ENCODE data around the gene FOXO1.

FOXO1 gene

DNA sequence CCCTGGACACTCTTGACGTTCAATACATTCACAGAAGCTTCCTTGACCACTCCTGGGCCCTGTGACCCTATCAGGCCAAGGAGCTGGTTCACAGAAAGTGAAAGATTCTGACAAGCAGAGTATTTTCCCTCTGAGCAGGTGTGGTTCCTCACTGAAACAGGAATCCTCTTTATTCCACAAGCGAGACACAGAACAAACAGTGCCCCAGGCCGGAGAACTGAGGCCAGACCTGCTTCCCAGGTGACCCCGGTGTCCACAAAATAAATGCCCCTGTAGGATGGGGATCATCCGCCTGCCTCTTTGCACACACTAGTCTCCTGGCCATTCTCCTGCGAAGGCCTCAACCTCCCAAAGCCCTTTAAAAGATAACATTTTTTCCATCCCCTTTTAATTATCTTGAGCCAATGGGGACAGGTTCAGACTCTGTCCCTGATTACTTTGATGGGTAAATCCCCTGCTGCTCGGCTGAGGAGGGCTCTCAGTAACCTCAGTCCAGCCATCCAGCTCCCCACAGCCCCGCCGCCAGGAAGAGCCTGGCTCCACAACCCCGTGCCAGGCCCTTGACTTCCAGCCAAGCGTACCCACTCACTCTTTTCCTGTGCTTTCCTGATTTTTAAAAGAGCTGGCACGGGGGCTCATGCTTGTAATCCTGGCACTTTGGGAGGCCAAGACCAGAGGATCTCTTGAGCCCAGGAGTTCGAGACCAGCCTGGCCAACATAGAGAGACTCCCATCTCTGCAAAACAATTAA is 129.1 kb downstream of the FOXO1 start:
- DNase-seq, result no peak

DNA sequence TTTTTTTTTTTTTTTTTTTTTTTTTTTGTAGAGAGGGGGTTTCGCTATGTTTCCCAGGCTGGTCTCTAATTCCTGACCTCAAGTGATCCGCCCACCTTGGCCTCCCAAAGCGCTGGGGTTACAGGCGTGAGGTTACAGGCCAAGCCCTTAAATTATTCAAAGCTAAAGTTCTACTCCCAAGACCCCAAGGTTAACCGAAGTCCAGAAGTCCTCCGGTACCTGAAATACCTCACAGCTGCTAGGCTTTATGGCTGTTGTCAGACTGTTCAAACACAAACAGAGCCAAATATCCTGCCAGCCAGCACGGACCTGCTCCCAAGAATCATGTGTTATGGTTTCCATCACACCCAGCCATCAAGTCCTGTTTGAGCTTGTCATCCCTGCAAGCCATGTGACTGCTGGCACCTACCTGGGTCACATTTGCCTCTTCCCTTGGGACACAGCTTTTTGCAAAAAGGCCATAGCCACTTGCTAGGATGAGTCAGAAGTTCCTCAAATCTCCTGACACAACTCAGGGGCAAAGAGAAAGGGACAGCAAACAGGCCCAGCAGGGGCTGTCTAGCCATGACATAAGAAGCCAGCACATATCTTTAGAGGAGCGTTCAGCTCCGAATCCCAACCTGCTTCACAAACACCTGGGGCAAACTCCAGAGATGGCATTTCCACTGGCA is 129.9 kb downstream of the FOXO1 start:
- no peak for DNase-seq

DNA sequence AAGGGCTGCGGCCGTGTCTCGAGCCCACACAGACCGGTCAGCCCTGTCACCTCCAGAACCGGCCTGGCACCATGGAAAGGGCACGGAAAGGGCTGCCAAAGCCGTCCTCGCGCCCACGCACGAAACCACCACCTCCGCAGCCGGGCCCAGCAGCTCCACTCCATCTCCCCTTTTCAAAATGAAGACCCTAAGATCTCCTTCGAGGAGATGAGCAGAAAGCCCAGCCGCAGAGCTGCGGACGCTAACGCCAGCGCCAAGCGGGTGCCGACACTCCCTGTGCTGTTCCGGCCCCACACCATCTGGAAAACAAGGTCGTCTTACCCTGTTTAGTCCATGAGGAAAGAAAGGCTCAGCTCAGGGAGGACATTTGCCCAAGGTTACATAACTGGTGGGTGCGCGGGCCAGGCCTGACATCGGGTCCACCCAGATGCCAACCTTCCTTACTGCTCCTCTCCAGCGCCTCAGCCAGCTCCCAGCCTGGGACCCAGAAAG is 131.1 kb downstream of the FOXO1 start:
- no peak for DNase-seq

DNA sequence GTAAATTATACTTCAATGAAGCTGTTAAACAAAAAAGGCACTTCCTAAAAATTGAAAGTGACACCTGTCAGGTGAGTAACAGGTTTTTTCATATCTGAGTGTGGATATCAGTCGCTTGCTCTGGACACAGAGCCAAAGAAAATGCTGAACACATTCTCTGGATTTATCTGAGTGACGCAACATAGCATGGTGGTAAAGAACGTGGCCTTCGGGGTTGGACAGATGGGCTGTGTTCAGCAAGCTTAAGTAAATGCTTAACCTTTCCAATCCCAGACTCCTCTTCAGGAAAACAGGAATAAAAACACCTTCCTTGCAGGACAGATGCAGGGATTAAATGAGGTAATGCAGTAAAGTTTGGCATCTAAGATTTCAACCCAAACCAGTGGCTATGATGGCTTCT is 132.0 kb downstream of the FOXO1 start:
- no peak for DNase-seq

DNA sequence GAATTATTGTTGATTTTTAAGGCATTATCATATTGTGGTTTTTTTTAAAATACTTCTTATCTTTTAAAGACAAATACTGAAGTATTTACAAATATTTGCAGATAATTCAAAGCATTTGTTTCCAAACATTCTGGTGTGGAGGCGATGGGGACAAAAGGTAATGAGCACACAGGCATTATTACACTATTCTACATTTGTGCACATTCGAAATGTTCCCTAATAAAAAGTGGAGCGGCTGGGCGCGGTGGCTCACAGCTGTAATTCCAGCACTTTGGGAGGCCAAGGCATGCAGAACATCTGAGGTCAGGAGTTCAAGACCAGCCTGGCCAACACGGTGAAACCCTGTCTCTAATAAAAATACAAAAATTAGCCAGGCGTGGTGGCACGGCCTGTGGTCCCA is 133.4 kb downstream of the FOXO1 start:
- no peak for DNase-seq

DNA sequence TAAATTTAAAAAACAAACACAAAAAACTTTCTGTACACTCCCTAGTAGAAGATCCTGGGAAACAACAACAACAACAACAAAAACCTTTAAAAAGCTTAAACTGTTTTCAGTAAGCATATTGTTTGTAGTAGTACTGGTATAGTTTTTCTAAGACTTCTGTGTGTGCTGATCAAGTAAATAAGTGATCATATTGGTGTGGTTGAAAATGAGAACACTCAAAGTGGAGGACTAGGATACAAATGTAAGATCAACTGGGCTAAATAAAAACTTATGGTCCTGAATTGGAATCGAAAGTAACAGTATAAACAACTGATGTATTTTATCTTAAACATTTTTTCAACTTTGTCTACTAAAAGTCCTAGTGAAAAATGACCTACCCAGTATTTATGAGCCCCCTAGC is 135.5 kb downstream of the FOXO1 start:
- no peak for DNase-seq

DNA sequence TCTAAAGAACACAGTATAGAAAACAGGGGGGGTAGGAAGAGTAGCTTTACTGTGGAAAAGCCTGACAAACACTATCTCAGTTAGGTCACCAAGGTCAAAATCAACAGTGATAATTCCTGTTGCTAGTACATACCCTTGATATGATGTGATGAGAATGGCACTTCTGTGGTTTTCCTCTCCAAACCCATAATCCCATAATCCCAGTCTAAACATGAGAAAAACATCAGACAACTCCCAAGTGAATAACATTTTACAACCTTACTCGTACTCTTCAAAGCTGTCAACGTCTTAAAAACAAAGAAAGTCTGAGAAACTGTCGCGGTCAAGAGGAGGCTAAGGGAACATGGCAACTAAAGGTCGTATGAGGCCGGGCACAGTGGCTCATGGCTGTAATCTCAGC is 137.6 kb downstream of the FOXO1 start:
- DNase-seq, result no peak

DNA sequence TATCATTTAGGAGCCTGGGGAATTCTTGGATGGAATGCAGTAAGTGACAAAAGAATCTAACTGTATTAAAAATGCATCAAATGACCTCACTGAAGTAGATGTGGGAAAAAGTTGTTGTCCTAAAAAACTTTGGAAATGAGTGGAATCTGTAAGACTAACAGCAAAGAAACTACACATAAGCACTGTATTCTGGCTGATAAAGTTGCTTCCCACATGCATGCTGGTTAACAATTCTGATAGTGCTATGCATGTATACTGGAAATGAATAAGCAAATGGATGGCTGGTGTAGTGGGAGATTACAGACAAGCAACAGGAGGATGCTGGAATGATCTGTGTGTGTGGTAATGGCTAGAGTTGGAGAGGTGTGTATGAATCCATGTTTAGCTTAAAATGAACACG is 138.5 kb downstream of the FOXO1 start:
- no peak for DNase-seq

DNA sequence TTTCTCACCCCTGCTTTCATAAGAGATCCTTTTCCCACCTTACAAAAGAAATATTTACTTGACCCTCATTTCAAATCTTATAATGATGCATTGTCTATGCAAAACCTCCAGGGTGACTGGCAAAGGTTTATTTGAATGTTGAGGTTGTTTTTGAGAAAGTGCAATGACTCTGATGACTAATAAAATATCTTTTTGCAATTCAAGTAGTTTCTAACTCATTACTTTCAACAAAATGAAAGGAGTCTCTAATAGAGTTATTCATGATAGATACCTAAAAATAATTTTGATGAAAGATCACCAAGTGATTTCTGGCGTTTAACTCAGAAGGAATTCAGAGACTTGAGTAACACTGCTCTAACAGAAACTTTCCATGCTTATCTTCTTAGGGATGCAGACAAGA is 144.2 kb downstream of the FOXO1 start:
- DNase-seq, result no peak

DNA sequence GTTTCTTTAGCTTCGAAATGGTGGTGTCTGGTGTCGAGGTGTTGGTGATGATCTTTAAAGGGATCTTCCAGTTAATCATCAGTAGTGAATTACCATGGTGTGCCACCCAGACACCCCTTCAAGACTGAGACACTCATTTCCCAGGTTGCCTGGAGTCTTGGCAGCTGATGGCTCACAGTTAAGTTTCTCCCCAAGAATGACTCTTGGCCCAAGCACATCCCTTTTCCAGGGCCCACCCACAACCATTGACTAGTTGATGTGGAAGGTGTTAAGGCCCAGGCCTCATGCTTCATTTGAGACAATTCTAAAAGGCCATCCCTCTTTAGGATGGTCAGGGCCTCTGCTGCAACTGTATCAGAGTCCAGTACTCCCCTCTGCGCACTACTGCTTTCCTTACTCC is 145.5 kb downstream of the FOXO1 start:
- no peak for DNase-seq

DNA sequence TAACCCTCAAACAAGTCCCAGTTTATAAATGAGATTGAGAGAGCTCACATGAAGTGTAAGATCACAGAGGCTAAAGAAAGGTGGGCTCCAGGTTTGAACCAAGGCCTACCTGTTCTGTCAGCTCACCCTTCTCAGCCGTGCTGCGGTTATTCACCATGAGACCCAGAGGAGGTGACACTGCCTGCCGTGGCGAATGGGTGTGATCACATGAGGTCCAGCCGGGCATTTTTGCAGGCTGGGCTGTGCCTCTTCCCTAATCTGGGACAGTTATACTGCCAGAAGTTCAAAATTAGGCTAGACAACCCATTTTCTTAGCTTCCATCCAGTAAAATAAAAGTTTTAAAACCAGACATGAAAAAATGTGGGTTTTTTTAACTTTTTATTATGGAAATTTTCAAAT is 146.8 kb downstream of the FOXO1 start:
- no peak for DNase-seq

DNA sequence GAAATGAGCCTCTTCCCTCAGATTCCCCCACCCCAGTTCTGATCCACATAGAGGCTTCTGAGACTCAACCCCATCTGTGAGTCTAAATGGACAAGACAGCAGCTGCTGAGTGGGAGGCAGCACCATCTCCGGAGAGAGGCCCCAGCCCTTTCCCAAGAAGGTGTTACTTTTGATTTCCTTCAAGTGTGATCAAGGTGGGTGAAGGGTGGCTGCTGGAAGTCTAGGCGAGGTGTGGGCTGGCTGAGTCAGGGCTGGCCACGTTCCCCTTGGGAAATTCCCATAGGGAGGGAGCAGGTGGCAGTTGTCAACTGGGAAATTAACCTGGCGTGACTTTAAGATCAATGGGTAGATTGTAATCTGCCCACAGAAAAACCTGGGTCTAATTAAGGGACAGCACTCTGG is 148.0 kb downstream of the FOXO1 start:
- DNase-seq, result no peak

DNA sequence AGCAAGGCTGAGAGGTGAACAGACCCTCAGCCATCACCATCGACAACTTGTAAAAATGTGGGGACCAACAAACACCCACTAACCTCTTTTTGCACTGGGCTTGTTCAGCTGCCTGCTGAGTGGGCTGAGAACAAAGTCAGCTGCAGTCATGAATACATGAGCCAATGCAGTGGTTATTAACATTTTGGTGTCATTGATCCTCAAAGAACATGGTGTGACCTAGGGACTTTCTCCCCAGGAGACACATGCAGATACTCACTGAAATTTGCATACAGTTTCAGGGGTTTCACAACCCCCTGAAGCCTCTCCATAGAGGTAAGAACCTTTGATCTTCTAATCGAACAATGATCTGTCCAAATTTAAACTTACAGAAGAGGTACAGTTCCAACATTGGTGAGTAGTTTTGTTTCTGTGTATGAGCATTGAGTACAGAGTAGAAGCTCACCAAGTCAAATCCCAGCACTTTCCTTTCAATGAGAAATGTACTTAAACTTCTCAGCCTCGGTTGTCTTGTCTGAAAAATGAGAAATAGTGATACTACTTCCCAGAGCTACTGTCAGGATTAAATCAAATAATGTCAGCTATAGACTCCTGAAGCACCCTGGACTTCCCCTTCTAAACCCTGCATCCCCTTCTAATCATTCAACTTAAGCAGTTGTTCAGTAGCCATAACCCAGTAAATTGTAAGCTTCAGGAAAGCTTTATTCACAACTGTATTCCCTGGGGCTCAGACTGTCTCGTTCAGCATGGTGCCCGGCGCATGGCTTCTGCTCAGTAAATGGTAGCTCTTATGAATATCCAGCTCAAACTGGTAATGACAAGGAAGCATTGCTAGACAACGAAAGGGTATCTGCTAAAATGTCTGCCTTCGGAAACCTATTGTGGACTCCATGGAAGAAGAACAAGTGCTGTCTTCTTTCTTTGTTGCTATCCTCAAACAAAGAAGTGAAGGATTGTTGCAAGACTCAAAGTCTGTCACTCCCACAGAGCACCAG is 148.7 kb downstream of the FOXO1 start:
- no peak for DNase-seq

DNA sequence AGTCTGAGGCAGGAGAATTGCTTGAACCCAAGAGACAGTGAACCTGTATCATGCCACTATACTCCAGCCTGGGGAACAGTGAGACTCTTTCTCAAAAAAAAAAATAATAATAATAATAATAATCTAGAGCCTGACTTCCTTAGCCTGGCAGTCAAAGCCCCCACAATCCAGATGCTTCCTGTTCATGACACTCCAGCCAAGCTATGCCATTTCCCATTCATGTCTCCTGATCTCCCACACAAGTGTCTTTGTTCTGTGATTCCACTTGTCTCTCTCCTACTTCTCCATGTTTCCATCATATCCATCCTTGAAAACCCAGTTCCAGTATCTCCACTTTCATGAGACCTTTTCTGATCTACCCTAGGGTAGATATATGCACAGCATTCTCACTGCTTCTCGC is 150.7 kb downstream of the FOXO1 start:
- no peak for DNase-seq

DNA sequence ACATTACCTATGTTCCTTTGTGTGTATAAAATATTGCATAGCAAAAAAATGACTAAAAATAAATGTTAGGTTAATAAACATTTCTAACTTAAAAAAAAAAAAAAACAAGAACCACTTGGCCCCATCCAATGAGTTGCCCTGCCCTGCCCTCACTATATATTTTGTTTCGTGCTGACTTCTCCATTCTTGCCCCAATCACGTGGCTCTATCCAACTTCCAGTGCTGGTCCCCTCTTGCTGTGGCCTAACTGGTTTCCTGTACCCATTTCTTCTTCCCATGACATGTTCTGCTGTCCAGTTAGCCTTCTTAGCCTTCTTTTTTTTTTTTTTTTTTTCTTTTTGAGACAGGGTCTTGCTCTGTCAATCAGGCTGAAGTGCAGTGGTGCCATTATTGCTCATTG is 151.6 kb downstream of the FOXO1 start:
- DNase-seq, result no peak

DNA sequence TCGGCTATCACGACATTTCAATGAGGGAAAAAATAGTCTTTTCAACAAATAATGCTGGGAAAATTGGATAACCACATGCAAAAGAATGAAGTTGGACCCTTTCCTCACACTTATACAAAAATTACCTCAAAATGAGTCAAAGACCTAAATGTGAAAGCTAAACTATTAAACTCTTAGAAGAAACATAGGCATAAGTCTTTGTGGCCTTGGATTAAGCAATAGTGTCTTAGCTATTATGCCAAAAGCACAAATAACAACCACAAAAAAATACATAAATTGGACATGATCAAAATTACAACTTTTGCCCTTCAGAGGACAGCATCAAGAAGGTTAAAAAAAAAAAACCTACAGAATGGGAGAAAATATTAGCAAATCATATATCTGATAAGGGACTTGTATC is 156.6 kb downstream of the FOXO1 start:
- DNase-seq, result no peak

DNA sequence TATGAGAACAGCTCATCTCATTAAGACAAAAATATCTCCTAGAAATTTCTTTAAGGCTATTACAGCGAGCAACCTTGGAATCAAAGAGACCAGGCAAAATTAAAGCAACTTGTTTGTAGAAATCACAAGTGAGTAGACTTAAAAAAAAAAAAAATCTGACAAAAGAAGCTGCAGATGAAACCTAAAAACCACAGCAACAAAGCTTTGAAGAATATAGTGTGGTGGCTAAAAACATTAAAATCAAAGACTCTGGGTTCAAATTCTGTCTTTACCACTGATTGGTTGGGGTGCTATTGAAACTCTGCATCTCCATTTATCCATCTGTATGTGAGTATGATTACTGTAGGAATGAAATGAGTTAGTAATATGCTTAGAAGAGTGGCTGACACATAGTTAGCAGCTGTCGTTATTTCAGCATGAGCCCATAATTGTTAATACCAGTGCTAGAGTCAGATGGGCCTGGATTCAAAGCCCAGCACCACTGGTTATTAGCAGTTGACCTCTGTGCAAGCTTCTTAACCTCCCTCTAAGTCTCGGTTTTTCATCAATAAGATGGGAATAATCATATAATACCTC is 157.6 kb downstream of the FOXO1 start:
- DNase-seq, result no peak

DNA sequence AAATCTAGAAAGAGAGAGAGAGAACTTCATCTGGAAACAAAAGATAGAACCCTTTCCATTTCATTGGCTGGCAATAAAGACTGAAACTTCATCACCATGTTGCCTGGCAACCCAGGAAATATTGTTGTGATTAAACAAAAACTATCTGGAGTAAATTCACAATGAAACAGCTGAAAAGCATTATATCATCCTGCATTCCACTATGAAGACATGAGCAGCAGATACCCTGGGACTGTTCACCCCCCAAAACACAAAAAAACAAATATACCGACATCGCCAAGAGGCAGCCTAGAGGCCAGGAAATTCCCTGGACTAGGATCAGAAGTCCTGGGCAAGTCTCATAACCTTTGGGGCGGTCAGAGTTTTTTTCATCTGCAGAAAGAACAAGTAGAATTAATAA is 158.3 kb downstream of the FOXO1 start:
- DNase-seq, result no peak

DNA sequence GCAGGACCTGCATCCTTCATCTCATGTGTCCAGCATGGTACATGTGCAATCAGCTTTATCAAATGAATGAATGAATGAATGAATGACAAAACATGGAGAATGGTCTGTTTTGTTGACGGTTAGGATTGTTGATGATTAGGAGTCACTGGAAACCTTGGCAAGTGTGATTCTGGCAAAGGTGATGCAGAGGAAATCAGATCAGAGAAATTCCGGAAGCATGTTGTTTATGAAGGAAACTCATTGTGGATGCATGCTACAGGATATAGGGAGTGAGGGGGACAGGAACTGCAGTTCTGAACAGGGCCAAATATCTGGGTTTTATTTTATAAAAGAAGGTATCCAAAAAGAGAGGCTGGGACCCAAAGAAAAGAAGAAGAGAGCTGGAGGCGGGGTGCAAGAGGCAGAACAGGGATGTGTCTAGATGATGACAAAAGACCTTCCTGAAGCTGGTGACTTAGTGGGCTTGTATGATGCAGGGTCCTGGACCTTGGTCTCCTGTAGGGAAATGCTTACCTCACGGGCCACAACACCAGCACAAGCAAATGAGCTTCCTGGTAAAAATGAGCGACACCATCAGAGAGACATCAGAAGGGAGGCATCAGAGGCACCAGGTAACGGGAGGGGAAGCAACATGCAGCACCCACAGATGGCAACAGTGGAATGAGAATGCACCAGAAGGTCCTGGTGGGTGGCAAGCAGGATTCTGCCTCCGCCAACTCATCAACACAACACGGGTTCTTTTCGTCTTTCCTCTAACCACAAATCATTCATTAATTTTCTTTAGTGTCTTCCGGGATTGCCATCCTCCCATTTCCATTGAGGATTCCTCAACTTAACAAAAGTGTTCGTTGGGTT is 159.6 kb downstream of the FOXO1 start:
- no peak for DNase-seq
